RWPE2 (cell line): ENCODE results near the gene CHPF.

Source experiments
- ATAC-seq: fragments of 200-7000 bp; cut with Tn5 transposase; 3 replicates; pipeline ENCODE4 v1.9.1; 2021; ENCODE audit warnings: low read depth
- DNase-seq: peaks from one replicate; pipeline ENCODE4 v3.0.0-alpha.2; 2020; ENCODE audit warnings: low spot score
- H3K27ac ChIP-seq: fragments of 450-650 bp; 2 replicates; pipeline ENCODE4 v1.5.1; 2017; ENCODE audit warnings: mild to moderate bottlenecking; ENCODE audit not compliant: poor library complexity, severe bottlenecking
- H3K27me3 ChIP-seq: fragments of 250-450 bp; sonication (Bioruptor Pico); 2 replicates; pipeline ENCODE4 v1.5.1; 2021; ENCODE audit warnings: mild to moderate bottlenecking, moderate library complexity; ENCODE audit not compliant: insufficient read depth, poor library complexity, severe bottlenecking
- H3K36me3 ChIP-seq: fragments of 250-450 bp; sonication (Bioruptor Pico); 2 replicates; pipeline ENCODE4 v1.5.1; 2020; ENCODE audit warnings: low read depth, mild to moderate bottlenecking, moderate library complexity
- H3K4me1 ChIP-seq: fragments of 250-450 bp; sonication (Bioruptor Pico); 2 replicates; pipeline ENCODE4 v1.5.1; 2021; ENCODE audit warnings: mild to moderate bottlenecking, moderate library complexity; ENCODE audit not compliant: insufficient read depth, poor library complexity, severe bottlenecking
- H3K4me3 ChIP-seq: fragments of 250-450 bp; sonication (Bioruptor Pico); 2 replicates; pipeline ENCODE4 v1.5.1; 2021; ENCODE audit warnings: mild to moderate bottlenecking, moderate library complexity; ENCODE audit not compliant: severe bottlenecking
- H3K9me3 ChIP-seq: fragments of 250-450 bp; sonication (Bioruptor Pico); 2 replicates; pipeline ENCODE4 v1.5.1; 2021; ENCODE audit warnings: mild to moderate bottlenecking, moderate library complexity; ENCODE audit not compliant: severe bottlenecking
- TF ChIP-seq, protein P1 (sequence below): fragments of 450-650 bp; IDR thresholded peaks from one replicate; pipeline ENCODE4 v1.5.1; 2017; ENCODE audit warnings: mild to moderate bottlenecking, moderate library complexity; ENCODE audit not compliant: poor library complexity, severe bottlenecking

CHPF gene

GRCh38 chr2:219495531-219496122 lies 48.0 kb downstream of the CHPF start:
- no peaks in the 10 kb centered on the region for H3K9me3 ChIP-seq
- TF ChIP-seq, protein P1, sequence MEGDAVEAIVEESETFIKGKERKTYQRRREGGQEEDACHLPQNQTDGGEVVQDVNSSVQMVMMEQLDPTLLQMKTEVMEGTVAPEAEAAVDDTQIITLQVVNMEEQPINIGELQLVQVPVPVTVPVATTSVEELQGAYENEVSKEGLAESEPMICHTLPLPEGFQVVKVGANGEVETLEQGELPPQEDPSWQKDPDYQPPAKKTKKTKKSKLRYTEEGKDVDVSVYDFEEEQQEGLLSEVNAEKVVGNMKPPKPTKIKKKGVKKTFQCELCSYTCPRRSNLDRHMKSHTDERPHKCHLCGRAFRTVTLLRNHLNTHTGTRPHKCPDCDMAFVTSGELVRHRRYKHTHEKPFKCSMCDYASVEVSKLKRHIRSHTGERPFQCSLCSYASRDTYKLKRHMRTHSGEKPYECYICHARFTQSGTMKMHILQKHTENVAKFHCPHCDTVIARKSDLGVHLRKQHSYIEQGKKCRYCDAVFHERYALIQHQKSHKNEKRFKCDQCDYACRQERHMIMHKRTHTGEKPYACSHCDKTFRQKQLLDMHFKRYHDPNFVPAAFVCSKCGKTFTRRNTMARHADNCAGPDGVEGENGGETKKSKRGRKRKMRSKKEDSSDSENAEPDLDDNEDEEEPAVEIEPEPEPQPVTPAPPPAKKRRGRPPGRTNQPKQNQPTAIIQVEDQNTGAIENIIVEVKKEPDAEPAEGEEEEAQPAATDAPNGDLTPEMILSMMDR: peak; percentile 63
- H3K36me3 ChIP-seq: peaks cover 4% of the 10 kb centered on the region; the same call in 1 of the 2 replicates
- no peak overlapping the region for H3K27ac ChIP-seq
- peaks cover 29% of the 10 kb centered on the region for H3K27me3 ChIP-seq
- no peak overlapping the region for H3K4me3 ChIP-seq
- no peaks in the 10 kb centered on the region for H3K4me1 ChIP-seq
- ATAC-seq (no peak), DNase-seq (no peak)

DNA sequence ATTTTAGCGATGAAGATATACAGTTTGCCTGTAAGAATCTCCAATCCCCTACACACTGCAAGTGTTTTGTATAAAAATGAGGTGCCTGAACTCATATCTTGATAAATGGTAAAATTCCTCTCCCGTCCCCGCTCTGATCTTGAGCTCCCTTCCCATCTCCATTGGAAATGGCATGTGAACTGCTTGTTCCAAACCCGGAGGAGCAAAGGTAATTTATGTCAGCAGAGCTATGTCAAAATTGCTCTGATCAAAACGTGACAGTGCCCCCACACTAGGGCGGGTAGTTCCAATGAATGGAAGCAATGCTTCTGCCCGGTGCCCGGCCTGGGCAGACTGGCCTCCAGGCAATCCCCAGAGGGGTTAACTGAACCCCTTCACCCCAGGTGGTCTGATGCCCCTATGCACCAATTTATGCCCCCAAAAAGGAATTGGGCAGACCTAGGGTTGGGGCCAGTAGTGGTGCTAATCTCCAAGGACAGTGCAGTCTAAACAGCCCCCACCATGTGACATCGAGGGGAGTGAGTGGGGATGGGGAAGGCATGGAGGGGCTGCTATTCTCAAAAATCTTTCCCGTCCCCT lies 48.6 kb downstream of the CHPF start:
- TF ChIP-seq, protein P1: no peak
- no peaks in the 10 kb centered on the region for H3K9me3 ChIP-seq
- H3K27me3 ChIP-seq: peaks cover 29% of the 10 kb centered on the region
- ATAC-seq (no peak), DNase-seq (no peak)
- no peaks in the 10 kb centered on the region for H3K36me3 ChIP-seq
- H3K4me3 ChIP-seq: no peak overlapping the region
- no peak overlapping the region for H3K27ac ChIP-seq
- no peaks in the 10 kb centered on the region for H3K4me1 ChIP-seq

DNA sequence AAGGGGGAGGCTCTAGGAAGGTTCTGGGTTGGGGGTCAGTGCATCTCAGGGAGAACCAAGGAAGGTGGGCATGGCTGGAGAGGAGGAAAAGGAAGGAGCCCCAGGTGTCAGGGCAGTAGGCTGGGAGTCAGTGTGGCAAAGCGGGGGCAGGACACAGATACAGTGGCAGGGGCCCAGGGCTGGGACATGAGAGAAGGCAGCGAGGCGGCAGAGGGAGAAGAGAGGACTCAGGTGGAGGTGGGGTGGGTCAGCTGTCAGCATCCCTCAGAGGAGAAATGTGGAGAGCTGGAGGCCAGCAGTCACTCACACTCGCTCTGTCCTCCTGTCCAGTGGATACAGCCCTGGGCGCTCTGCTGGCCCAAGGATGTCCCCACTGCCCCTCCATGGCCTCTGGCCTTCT lies 50.5 kb downstream of the CHPF start:
- no peaks in the 10 kb centered on the region for H3K9me3 ChIP-seq
- TF ChIP-seq, protein P1: no peak
- no peak overlapping the region for H3K27ac ChIP-seq
- no peaks in the 10 kb centered on the region for H3K4me1 ChIP-seq
- peaks cover 29% of the 10 kb centered on the region for H3K27me3 ChIP-seq
- no peak overlapping the region for H3K4me3 ChIP-seq
- H3K36me3 ChIP-seq: no peaks in the 10 kb centered on the region
- DNase-seq (no peak), ATAC-seq (no peak)

DNA sequence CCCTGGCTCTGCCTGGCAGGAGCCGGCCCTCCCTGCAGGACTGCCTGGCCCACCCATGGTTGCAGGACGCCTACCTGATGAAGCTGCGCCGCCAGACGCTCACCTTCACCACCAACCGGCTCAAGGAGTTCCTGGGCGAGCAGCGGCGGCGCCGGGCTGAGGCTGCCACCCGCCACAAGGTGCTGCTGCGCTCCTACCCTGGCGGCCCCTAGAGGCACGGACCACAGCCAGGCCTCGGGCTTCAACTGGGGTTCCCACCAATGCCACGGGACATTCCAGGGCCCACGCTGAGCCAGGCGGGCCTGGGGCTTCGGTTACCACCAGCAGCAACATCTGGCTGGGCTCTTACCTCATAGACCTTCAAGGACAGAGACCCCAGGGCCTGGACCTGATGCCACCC lies 51.0 kb downstream of the CHPF start:
- Histone ChIP-seq H3K27ac (no peak overlapping the region), H3K36me3 (no peaks in the 10 kb centered on the region), H3K27me3 (peaks cover 28% of the 10 kb centered on the region), H3K4me3 (no peak overlapping the region), H3K4me1 (no peaks in the 10 kb centered on the region), H3K9me3 (no peaks in the 10 kb centered on the region)
- TF ChIP-seq, protein P1: no peak
- ATAC-seq: no peak
- no peak for DNase-seq

GRCh38 chr2:219491278-219491963 lies 52.2 kb downstream of the CHPF start:
- TF ChIP-seq, protein P1: no peak
- Histone ChIP-seq H3K27ac (no peak overlapping the region), H3K36me3 (no peaks in the 10 kb centered on the region), H3K9me3 (no peaks in the 10 kb centered on the region), H3K27me3 (peaks cover 16% of the 10 kb centered on the region), H3K4me3 (no peak overlapping the region), H3K4me1 (no peaks in the 10 kb centered on the region)
- ATAC-seq (no peak), DNase-seq (no peak)
